MG63 (cell line): ENCODE data around the gene MKI67. TPM values are rescaled to one million over a fixed set of nuclear protein-coding genes. Genes with fewer than 3 reads are reported as not detected.
"Not testable (repeated sequence)": the region's sequence is repeated elsewhere in the genome, so short reads cannot be mapped to it uniquely, and the experiment has no call there.

Source experiments
- DNase-seq: peaks from one replicate; pipeline ENCODE4 v3.0.0-alpha.2; 2020
- H3K27me3 ChIP-seq: fragments of 250-450 bp; sonication (Bioruptor Pico); 2 replicates; pipeline ENCODE4 v1.5.1; 2020; ENCODE audit warnings: mild to moderate bottlenecking, moderate library complexity
- H3K36me3 ChIP-seq: fragments of 250-450 bp; sonication (Bioruptor Pico); 2 replicates; pipeline ENCODE4 v1.5.1; 2020; ENCODE audit warnings: mild to moderate bottlenecking, moderate library complexity
- H3K4me3 ChIP-seq: fragments of 250-450 bp; sonication (Bioruptor Pico); 2 replicates; pipeline ENCODE4 v1.5.1; 2020; ENCODE audit warnings: mild to moderate bottlenecking, moderate library complexity
- H3K9me3 ChIP-seq: fragments of 250-450 bp; sonication (Bioruptor Pico); 2 replicates; pipeline ENCODE4 v1.5.1; 2020; ENCODE audit warnings: mild to moderate bottlenecking, moderate library complexity
- total RNA-seq: library from RNA; depleted of rRNA; stranded (reverse); fragments of >200 nt; shearing (Covaris generic); gene quantifications from 2 replicates; pipeline ENCODE4 v1.2.3, GENCODE V29; 2014; ENCODE audit warnings: low replicate concordance

Gene MKI67
- total RNA-seq, 1 experiment from 2014 or later = 17.9 TPM

DNA sequence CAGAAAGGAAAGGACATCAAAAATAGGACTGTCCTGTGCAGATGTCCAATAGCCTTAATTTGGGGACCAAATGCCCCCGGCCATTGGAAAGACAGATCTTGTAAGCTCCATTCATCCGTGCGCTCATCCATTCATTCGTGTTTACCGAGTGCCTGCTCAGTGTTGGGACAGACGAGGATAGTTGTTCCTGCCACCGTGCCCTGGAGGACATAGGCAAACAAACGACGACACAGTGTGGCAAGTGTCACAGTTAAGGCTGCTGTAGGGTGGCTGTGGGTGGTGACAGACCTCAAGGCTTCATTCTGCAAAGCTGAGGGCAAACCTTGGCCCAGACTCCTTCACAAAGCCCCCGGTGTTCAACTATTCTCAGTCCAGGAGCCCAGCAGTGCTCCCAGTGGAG is 27.6 kb downstream of the MKI67 start:
- Histone ChIP-seq H3K4me3 (no peak overlapping the region), H3K9me3 (no peaks in the 10 kb centered on the region), H3K27me3 (no peaks in the 10 kb centered on the region), H3K36me3 (peaks cover 71% of the 10 kb centered on the region)
- no peak for DNase-seq

DNA sequence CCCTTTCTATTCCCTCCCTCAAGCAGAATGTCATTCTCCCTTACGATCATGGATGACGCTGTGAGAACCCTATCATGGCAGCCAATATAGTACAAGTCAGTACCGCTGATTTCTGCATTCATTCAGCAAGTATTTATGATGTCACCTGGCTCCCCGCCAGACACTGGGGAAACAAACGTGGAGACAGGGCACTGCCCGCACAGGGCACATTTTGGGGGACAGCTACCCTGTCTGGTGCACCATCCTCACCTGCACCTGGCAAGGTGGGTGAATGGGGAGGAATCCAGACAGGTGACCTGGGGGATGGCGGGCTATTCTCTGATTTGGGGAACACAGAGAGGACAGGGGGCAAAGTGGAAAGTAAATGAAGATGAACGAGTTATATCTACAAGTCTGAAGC is 28.4 kb downstream of the MKI67 start:
- DNase-seq = peak; percentile 14
- Histone ChIP-seq H3K4me3 (no peak overlapping the region), H3K36me3 (peaks cover 62% of the 10 kb centered on the region), H3K9me3 (no peaks in the 10 kb centered on the region), H3K27me3 (no peaks in the 10 kb centered on the region)

DNA sequence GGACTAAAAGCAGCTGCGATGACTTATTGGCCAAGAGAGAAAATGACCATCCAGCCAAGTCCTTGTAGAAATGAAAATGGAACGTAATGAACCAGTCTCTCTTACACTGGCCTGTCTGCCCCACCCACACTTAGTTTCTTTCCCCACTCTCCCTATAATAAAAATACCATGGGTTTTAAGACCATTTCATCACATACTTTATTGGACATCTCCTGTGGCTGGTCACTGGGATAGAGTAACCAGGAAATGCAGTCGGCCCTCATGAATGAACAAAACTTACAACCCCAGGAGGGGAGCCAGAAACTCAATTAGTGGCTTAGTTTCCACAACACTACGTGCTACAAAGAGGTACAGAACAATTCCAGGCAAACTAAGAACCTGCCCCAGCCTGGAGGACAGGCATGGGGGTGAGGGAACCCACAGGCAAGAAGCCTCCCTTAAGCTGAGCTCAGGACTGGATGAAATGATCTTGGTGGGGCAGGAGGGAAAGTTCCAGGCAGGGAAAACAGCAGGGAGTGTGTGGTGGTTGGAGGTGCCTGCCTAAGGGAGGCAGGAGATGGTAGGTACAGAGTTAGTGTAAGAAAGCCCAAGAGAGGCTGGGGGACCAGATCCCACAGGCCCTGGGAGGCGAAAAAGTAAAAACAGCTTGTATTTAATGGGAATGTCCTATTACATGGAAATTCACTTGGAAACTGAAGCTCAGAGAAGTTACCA is 29.6 kb downstream of the MKI67 start:
- H3K4me3 ChIP-seq = no peak overlapping the region
- no peak for DNase-seq
- H3K9me3 ChIP-seq = no peaks in the 10 kb centered on the region
- peaks cover 51% of the 10 kb centered on the region for H3K36me3 ChIP-seq
- H3K27me3 ChIP-seq = no peaks in the 10 kb centered on the region

DNA sequence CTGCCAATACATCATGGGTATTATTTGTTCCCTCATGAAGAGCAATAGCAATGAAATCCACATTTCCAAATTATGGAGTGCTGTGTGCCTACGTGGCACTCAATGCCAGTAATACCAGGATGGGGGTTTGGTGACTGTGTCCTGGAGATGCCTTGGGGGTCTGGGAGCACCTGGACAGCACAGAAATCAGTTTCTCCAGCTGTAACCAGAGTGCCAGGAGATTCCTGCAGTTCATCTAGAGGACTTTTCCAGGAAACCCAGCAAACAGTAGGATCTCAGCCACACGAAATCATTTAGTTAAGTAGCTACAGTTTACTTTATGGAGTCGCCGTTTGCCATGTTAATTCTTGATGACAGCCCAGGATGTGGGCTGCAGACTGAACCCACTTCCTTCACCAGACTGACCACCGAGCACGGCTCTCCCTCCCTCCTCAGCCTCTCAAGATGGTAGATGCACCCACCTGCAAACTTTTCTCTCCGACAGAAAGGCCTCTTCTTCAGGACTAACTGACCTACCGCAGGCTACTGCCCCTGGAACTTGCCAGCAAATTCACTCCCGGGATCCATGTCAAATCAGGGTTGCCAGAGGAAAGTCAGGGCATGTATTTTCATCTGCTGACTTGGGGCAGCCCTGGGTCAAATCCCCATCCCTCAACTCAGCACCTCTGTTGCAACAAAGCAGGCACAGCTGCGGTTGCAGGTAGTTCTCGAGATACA is 30.3 kb downstream of the MKI67 start:
- no peaks in the 10 kb centered on the region for H3K9me3 ChIP-seq
- no peaks in the 10 kb centered on the region for H3K27me3 ChIP-seq
- H3K36me3 ChIP-seq = peaks cover 43% of the 10 kb centered on the region
- no peak for DNase-seq
- no peak overlapping the region for H3K4me3 ChIP-seq

DNA sequence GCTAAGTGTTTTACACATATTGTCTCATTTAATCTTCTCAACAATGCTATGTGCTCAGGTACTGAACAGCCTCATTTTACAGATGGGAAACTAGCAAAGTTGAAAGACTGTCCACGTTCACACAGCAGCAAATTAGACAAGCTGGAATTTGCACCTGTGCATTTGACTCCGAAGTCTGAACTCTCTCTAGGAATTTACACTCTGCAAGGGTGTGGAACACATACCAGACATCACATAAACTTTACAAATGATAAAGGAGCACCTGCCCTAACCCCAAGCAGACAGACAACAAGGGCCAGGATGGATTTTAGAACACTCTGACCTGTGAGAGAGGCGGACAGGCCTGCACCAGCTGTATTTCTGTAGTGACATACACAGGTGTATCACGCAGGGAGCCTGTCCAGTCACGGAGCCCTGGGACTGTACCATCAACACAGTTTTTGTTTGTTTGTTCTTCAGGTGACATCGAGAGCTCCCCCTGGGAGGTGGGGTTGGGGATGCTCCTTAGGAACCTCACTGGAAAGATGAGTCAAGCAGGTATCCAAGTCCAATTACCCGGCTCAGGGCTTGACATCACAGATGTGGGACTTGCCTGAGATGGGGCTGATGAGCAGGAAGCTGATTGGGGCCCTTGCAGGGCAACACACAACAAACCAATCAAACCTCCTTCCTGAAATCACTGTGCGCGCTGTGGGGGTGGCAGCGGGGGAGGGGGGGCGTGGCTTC is 31.0 kb downstream of the MKI67 start:
- no peaks in the 10 kb centered on the region for H3K9me3 ChIP-seq
- peaks cover 36% of the 10 kb centered on the region for H3K36me3 ChIP-seq
- H3K27me3 ChIP-seq = no peaks in the 10 kb centered on the region
- no peak for DNase-seq
- H3K4me3 ChIP-seq = no peak overlapping the region

DNA sequence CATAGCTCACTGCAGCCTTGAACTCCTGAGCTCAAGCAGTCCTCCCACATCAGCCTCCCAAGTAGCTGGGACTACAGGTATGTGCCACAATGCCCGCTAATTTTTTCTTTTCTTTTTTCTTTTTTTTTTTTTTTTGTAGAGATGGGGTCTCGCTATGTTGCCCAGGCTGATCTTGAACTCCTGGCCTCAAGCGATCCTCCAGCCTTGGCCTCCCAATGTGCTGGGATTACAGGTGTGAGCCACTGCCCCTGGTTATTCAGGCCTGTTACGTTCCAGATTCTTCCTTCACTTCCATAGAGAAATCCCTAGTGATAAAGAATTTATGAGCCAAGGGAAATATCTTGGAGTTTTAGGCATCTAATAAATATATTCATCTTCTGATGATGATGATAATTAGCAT is 31.6 kb downstream of the MKI67 start:
- H3K27me3 ChIP-seq, H3K9me3 ChIP-seq, DNase-seq, H3K4me3 ChIP-seq: not testable (repeated sequence)
- peaks cover 30% of the 10 kb centered on the region for H3K36me3 ChIP-seq

DNA sequence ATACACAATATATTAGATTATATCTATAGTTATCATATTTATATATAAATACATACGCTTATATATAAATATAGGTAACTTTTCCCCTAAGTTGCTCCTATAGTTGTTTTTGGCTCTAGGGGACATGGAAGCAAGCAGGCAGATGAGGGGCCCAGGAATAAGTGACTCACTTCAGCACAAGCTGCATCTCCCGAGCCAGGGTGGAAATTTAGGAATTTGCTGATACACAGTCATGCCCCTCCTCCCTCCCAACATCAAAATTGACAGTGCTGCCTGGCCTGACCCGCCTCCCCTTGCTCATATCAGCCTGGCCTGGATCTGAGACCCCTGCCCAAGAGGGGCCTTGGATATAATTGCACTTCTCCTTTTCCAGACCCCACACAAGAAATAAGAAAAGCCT is 33.8 kb downstream of the MKI67 start:
- no peaks in the 10 kb centered on the region for H3K9me3 ChIP-seq
- no peaks in the 10 kb centered on the region for H3K27me3 ChIP-seq
- no peak overlapping the region for H3K4me3 ChIP-seq
- H3K36me3 ChIP-seq = peaks cover 9% of the 10 kb centered on the region
- DNase-seq = peak; percentile 18

DNA sequence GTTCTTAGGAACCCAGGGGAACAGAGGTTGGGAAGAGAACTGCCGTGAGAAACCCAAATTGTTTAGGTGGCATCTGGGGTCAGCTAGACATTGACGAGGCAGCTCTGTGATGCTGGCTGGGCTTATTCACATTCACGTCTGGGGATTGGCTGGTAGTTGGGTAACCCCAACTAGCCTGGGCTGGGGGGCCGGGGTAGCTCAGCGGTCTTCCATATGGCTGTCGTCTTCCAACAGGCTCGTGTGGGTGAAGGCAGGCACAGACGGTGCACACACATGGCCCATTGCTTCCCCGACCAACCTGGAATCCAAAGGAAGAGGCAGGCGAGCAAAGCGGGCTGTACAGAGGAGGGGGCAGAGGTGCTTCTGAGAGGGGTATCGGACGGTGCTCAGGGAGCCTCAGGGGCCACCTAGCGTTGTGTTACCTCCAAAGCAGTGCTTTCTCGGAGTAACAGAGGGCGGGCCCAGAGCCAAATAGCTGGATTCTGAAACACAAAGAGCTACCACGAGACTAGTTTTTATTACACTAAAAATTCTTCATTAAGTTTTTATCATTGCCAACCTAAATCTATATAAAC is 34.5 kb downstream of the MKI67 start:
- Histone ChIP-seq H3K9me3 (no peaks in the 10 kb centered on the region), H3K36me3 (peaks cover 2% of the 10 kb centered on the region), H3K4me3 (no peak overlapping the region), H3K27me3 (no peaks in the 10 kb centered on the region)
- DNase-seq = no peak

DNA sequence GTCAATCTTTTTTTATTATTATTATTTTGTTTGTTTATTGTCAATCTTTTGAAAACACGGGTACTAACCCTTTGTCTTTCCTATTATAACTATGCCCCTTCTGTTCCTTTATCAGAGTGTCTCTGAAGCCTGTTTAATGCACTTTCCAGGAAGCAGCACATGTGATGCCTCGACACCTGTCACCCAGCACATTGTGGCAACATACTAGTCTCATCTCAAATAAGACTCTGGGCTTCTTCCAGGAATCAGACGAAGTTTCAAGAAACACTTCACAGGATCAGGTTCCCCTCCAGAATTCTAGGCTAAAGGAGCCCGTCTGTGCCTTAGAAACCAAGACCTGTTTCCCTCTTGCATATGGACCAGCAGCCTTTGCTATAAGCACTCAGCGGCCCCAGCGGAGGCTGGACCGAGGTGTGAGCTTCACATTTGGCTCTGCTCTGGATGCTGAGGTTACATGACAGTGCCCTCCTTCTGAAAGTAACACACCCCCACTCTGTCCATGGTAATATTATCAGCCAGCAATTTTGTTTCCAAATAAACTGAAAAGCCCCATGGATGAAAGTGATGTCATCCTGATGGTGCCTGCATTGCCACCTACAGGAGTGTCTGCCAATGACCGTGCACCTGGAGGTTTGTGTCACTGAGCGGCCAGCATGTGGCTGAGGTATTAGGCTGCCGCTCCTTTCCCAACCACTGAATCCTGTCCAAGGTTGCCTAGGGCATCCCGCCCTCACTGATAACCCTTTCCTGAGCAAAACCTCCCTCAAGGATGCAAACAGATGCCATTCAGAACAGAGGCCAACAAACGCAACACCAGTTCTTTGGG is 38.1 kb downstream of the MKI67 start:
- no peak overlapping the region for H3K4me3 ChIP-seq
- H3K9me3 ChIP-seq = no peaks in the 10 kb centered on the region
- no peaks in the 10 kb centered on the region for H3K27me3 ChIP-seq
- no peak for DNase-seq
- H3K36me3 ChIP-seq = no peaks in the 10 kb centered on the region

DNA sequence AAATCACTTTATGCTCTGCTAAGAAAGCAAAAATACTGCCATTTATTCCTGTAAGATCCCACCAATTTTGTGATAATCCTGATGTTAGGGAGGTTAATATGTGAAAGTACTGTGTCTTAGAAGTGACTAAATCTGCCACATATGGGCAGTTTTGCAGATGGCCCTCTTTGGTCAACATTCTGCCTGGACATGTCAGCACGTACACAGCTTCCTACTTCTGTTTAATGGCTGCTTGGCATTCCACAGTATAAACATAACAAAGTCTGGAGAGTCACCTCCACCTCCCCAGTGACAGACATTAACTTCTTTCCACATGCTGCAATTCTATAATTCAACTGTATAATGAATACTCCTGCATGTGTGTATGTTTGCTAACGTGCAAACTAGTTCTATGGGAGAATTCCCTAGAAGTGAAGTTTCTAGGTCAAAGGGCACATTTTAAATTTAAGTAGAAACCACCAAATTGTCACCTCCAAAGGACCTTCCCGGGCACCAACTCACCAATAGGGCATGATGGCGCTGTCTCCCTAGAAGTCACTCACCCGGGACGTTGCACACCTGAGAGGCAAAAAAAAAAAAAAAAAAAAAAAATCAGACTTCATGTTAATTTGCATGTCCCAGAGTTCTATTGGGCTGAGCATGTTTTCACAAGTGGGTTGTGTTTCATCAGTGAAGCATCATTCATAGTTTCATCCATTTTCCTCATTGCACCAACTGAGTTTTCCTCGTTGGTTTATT is 38.9 kb downstream of the MKI67 start:
- H3K4me3 ChIP-seq = no peak overlapping the region

DNA sequence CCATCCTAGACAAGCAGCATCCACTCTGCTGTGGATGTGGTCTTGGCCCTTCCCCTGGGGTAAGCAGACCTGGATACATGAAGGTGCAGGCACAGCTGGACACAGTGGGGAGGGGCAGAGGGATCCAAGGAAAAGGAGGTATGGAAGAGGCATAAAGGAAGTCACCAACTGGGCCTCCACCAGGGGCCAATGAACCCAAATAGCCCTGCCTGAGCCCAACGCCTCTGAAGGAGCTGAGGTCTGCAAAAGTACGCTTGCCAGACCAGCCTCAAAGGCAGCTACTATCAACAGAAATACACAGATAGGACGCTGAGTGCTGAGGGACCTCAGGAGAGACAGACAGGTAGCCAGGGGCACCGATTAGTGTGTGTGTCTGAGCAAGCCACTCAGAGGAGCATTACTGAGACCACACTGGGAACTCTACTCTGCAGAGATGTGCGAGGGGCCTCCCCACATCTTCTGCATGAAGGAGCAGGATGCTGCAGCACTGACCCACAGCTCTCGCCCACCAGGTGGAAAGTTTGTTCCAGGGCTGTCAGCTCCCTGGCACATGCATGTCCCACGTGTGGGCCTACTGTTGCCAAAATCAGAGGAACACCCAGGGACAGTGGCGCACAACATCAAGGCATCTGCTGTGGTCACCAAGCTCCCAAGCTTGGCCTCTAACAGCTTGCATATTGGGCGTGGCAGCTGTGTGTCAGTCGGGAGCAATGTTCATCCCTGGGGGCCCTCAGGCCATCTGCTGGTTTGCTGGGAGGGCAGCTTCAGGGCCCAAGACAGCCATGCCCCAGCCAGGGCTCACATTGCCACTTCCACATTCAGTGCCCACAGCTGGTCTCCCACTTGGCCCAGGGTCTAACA is 40.0 kb downstream of the MKI67 start:
- DNase-seq = no peak
- Histone ChIP-seq H3K27me3 (no peaks in the 10 kb centered on the region), H3K9me3 (no peaks in the 10 kb centered on the region), H3K4me3 (no peak overlapping the region), H3K36me3 (no peaks in the 10 kb centered on the region)

More for the DNA sequence above, 38.9 kb downstream of the MKI67 start:
- Histone ChIP-seq H3K9me3 (no peaks in the 10 kb centered on the region), H3K36me3 (no peaks in the 10 kb centered on the region), H3K27me3 (no peaks in the 10 kb centered on the region)
- DNase-seq = no peak

DNA sequence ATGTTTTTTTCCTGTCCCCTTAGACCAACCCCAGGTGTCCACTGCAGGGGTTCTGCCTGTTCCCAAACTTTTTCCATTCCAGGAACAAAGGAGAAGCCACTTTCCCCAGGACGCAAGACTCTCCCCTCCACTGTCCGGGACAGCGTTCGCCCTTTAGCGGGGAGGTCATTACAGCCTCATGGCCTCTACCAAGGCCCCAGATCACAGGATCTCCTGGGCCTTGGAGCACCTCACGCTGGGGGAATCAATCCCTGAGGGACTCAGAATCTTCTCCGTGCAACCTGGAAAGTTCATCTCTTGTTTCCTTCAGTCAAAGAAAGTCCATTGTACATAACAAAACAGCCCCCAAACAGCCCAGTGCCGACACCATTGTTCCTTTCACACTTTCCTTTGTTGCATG is 41.2 kb downstream of the MKI67 start:
- Histone ChIP-seq H3K27me3 (no peaks in the 10 kb centered on the region), H3K4me3 (no peak overlapping the region), H3K9me3 (no peaks in the 10 kb centered on the region), H3K36me3 (no peaks in the 10 kb centered on the region)
- no peak for DNase-seq

DNA sequence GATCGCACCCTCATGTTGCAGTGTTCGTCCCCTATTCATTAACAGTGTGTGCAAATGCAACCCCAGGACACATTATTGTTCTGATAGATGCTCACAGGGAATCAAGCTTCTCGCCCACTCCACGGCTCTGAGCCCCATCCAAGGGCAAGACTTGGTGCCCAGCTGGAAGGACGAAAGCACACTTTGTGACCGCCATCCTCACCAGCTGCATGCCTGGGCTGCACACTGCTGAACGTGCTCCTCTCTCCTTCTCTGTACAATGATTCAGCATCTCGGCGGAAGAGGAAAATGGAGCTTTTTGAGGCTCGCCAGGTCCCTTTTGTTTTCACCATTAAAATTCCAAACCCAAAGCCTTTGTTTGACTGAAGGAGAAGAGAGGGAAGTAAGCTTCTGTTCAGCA is 41.9 kb downstream of the MKI67 start:
- Histone ChIP-seq H3K27me3 (no peaks in the 10 kb centered on the region), H3K4me3 (no peak overlapping the region), H3K9me3 (no peaks in the 10 kb centered on the region), H3K36me3 (no peaks in the 10 kb centered on the region)
- no peak for DNase-seq

DNA sequence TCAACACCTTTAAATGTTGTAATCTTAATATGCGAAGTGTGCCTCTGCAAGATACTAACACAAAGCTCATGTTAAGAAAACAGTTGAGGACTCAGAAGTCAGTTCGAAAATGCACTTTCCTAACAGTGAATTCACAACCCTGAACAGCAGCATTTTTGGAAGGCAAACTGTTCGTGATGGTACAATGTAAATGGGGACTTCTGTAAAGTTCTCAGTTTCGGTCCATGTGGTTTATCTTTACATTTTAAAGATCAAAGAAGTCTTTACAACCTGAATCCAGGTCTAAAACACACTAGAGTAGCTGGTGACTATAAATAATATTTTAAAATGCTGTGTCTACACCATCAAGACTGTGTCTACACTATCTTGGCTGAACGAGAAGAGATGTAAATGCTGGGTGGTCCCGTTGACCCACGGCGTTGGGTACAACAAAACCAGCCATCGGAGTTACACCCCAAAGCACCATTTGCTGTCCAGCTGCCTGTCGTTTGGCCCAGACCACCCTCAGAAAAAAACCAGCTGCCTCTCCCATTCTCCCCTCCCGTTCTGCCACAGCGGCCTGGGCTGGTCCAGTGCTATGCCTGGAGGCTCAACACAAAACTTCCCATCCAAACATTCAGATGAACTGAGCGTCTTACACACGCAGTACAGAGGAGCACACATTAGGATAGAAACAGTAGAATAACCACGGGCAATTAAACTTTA is 42.9 kb downstream of the MKI67 start:
- no peak overlapping the region for H3K4me3 ChIP-seq
- DNase-seq = no peak
- no peaks in the 10 kb centered on the region for H3K27me3 ChIP-seq
- H3K9me3 ChIP-seq = no peaks in the 10 kb centered on the region
- no peaks in the 10 kb centered on the region for H3K36me3 ChIP-seq

DNA sequence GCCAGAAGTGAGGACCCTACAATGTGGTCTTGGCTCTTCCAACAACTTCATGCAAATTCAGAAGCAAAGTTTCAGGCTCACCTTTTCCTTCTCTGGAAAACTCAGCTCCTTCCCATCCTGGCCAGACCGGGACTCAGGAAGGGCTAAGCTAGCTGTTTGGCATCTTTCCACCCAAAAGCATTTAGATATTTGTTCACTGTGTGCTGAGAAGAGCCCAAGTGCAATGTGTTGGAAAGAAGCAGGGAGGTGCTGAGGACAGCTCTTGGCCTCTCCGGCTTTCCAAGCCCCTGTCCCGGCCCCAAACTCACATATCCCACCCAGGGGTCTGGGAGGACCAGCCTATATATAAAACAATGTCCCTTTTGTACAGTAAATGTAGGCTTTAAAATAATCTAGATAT is 44.5 kb downstream of the MKI67 start:
- DNase-seq = no peak
- Histone ChIP-seq H3K36me3 (no peaks in the 10 kb centered on the region), H3K4me3 (no peak overlapping the region), H3K9me3 (no peaks in the 10 kb centered on the region), H3K27me3 (no peaks in the 10 kb centered on the region)
